ENCODE results near the gene KLHL36. TPM values are rescaled to one million over a fixed set of nuclear protein-coding genes. Genes with fewer than 3 reads are reported as not detected.

Gene KLHL36
- total RNA-seq, 2 experiments from 2014 or later: 58.9 to 66.1 TPM

DNA sequence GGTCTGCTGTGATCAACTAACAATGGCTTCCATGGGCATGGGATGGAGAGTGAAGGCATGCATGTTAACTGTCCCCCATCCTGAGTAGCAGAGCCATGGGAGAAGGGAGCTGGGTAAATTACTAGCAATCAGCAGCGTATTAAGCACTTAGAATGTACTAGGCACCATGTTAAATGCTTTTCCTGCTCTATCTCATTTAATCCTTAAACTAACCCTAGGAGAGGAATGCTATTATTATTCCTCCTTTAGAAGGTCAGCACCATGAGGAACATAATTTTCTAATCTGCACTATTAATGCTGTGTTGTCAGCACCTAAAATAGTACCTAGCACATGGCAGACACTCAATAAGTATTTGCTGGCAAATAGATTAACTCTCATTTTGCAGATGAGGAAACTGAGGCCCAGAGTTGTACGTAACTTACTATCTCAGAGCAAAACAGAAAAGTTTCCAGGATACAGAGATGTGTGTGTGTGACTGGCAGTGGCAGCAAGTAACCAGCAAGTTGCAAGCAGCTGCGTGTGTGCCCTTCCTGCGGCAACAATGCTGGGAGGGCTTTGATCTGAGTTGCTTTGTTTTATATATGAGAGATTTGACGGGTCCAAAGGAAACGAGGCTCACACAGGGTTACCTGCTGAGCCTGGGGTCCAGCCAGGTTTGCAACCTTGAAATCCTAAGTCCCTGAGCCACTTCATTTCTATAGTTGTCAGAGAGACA is 6.5 kb upstream of the KLHL36 start:
- peak overlapping the region; percentile 82 for H3K27ac ChIP-seq (ENCODE audit: low read depth, low read length, poor library complexity, severe bottlenecking)
- H3K9me2 ChIP-seq (ENCODE audit: insufficient read depth, low read length): no peaks in the 10 kb centered on the region
- no peaks in the 10 kb centered on the region for H3K79me2 ChIP-seq (ENCODE audit: insufficient read depth, low read depth, low read length)
- TSS peak; percentile 51 for BruUV-seq (replicated peaks)
- no peak for TF ChIP-seq EZH2phosphoT487 (IDR thresholded peaks at IDR 0.05; ENCODE audit: borderline replicate concordance, low read depth, low read length)
- TF ChIP-seq, protein P1, sequence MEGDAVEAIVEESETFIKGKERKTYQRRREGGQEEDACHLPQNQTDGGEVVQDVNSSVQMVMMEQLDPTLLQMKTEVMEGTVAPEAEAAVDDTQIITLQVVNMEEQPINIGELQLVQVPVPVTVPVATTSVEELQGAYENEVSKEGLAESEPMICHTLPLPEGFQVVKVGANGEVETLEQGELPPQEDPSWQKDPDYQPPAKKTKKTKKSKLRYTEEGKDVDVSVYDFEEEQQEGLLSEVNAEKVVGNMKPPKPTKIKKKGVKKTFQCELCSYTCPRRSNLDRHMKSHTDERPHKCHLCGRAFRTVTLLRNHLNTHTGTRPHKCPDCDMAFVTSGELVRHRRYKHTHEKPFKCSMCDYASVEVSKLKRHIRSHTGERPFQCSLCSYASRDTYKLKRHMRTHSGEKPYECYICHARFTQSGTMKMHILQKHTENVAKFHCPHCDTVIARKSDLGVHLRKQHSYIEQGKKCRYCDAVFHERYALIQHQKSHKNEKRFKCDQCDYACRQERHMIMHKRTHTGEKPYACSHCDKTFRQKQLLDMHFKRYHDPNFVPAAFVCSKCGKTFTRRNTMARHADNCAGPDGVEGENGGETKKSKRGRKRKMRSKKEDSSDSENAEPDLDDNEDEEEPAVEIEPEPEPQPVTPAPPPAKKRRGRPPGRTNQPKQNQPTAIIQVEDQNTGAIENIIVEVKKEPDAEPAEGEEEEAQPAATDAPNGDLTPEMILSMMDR (conservative IDR thresholded peaks at IDR 0.05; ENCODE audit: low read length): no peak
- H2AFZ ChIP-seq (ENCODE audit: low read length): peak overlapping the region; percentile 15; the same call in 1 of the 2 replicates
- intact Hi-C loops (cut with micrococcal nuclease; ENCODE audit: unreplicated experiment): no loop called here
- H3K36me3 ChIP-seq (ENCODE audit: insufficient read depth, low read length): no peaks in the 10 kb centered on the region
- peak overlapping the region; percentile 68 for H3K4me2 ChIP-seq (ENCODE audit: low read length)
- peak; percentile 76 for DNase-seq (ENCODE audit: low spot score)
- ChIA-PET POLR2A (interaction anchor here (0.6 to 3.4 kb wide), 7 partner anchors 8 to 668 kb away, joined by 3 to 9 read pairs (median 4); no protein-coding TSS in a partner anchor), CTCF (ENCODE audit: unreplicated experiment) (interaction anchor here (0.8 to 1.2 kb wide), 2 partner anchors 22 to 85 kb away, joined by 4 read pairs; no protein-coding TSS in a partner anchor)
- peaks cover 83% of the 10 kb centered on the region for H3K4me1 ChIP-seq (ENCODE audit: insufficient read depth, low read length, poor library complexity, severe bottlenecking)
- peak overlapping the region; percentile 61 for H3K4me3 ChIP-seq (ENCODE audit: low read depth, low read length, poor library complexity, severe bottlenecking)
- no peaks in the 10 kb centered on the region for H4K20me1 ChIP-seq (ENCODE audit: insufficient read depth, low read length)
- no peaks in the 10 kb centered on the region for H3K9me3 ChIP-seq (ENCODE audit: low read length)

DNA sequence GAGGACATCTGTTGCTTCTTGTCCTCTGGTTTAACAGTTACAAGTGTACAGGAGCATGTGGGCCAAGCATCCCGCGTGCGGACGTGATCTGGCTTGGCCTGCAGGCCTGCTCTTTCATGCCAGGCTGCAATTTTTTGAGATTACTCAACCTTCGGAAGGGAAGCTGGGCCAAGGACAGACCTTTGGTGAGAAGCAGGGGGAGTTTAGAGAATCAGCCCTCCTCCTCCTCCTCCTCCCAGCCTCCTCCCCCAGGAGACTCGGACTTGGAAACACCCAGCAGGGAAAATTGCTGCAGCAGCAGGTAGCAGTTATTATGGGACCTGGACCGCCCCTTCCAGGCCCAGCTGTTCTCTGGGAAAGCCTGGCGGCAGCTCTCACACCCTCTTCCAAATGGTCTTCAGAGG is 5.1 kb upstream of the KLHL36 start:
- Histone ChIP-seq H3K9me3 (ENCODE audit: low read length) (no peaks in the 10 kb centered on the region), H3K27ac (ENCODE audit: low read depth, low read length, poor library complexity, severe bottlenecking) (peak overlapping the region; percentile 82), H3K4me2 (ENCODE audit: low read length) (peak overlapping the region; percentile 68), H4K20me1 (ENCODE audit: insufficient read depth, low read length) (no peaks in the 10 kb centered on the region), H3K36me3 (ENCODE audit: insufficient read depth, low read length) (no peaks in the 10 kb centered on the region), H3K4me3 (ENCODE audit: low read depth, low read length, poor library complexity, severe bottlenecking) (peak overlapping the region; percentile 26), H3K4me1 (ENCODE audit: insufficient read depth, low read length, poor library complexity, severe bottlenecking) (peaks cover 79% of the 10 kb centered on the region), H2AFZ (ENCODE audit: low read length) (peak overlapping the region; percentile 32; the same call in 1 of the 2 replicates), H3K79me2 (ENCODE audit: insufficient read depth, low read depth, low read length) (no peaks in the 10 kb centered on the region), H3K9me2 (ENCODE audit: insufficient read depth, low read length) (no peaks in the 10 kb centered on the region)
- intact Hi-C loops (cut with micrococcal nuclease; ENCODE audit: unreplicated experiment): no loop called here
- ChIA-PET CTCF (ENCODE audit: unreplicated experiment) (no interaction called here), POLR2A (interaction anchor here (0.6 to 1.9 kb wide), 3 partner anchors 11 to 19 kb away, joined by 3 to 8 read pairs (median 4); no protein-coding TSS in a partner anchor)
- no peak for DNase-seq (ENCODE audit: low spot score)
- TF ChIP-seq, protein P1 (conservative IDR thresholded peaks at IDR 0.05; ENCODE audit: low read length): no peak
- TF ChIP-seq EZH2phosphoT487 (IDR thresholded peaks at IDR 0.05; ENCODE audit: borderline replicate concordance, low read depth, low read length): no peak
- no TSS peak for BruUV-seq (replicated peaks)

DNA sequence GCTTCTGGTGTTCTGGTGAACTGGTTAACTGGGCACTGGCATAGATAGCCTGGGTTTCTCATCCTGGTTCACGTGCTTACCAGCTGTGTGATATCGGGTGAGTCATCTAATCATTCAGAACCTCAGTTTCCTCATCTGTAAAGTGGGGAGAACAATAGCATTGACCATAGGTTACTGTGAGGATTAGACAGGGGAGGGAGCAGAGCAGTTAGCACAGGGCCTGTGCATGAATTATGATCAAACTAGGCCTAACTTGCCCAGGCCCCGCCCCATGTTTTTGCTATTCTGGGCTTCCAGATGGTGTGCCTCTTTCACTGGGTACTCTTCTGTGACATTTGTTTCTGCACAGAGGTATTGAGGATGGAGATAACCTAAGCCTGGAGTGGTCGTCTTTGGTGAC is 4.6 kb upstream of the KLHL36 start:
- Histone ChIP-seq H3K9me3 (ENCODE audit: low read length) (no peaks in the 10 kb centered on the region), H3K4me1 (ENCODE audit: insufficient read depth, low read length, poor library complexity, severe bottlenecking) (peaks cover 75% of the 10 kb centered on the region), H3K27ac (ENCODE audit: low read depth, low read length, poor library complexity, severe bottlenecking) (peak overlapping the region; percentile 82), H4K20me1 (ENCODE audit: insufficient read depth, low read length) (no peaks in the 10 kb centered on the region), H3K4me3 (ENCODE audit: low read depth, low read length, poor library complexity, severe bottlenecking) (peak overlapping the region; percentile 26), H3K4me2 (ENCODE audit: low read length) (peak overlapping the region; percentile 68), H3K79me2 (ENCODE audit: insufficient read depth, low read depth, low read length) (no peaks in the 10 kb centered on the region), H3K9me2 (ENCODE audit: insufficient read depth, low read length) (no peaks in the 10 kb centered on the region), H2AFZ (ENCODE audit: low read length) (peak overlapping the region; percentile 32; the same call in 1 of the 2 replicates), H3K36me3 (ENCODE audit: insufficient read depth, low read length) (no peaks in the 10 kb centered on the region)
- POLR2A ChIA-PET: interaction anchor here (0.9 to 1.9 kb wide), 2 partner anchors 10 to 12 kb away, joined by 3 to 8 read pairs; no protein-coding TSS in a partner anchor
- intact Hi-C loops (cut with micrococcal nuclease; ENCODE audit: unreplicated experiment): no loop called here
- peak; percentile 89 for DNase-seq (ENCODE audit: low spot score)
- TF ChIP-seq, protein P1 (conservative IDR thresholded peaks at IDR 0.05; ENCODE audit: low read length): no peak
- no peak for TF ChIP-seq EZH2phosphoT487 (IDR thresholded peaks at IDR 0.05; ENCODE audit: borderline replicate concordance, low read depth, low read length)
- CTCF ChIA-PET (ENCODE audit: unreplicated experiment): no interaction called here
- BruUV-seq (replicated peaks): no TSS peak

All from OCI-LY7 (cell line).